H9 (cell line): ENCODE measurements around the gene ALOX12B. TPM values are rescaled to one million over a fixed set of nuclear protein-coding genes. Genes with fewer than 3 reads are reported as not detected.

ENCODE experiments used
- DNase-seq: peaks from one replicate; pipeline ENCODE4 v3.0.0-alpha.2; 2017
- H2AFZ ChIP-seq: one replicate; pipeline ENCODE4 v1.6.1; 2013; ENCODE audit warnings: mild to moderate bottlenecking, low read length, control low read depth, moderate library complexity
- H2AK5ac ChIP-seq: 2 replicates; pipeline ENCODE4 v1.6.1; 2013; ENCODE audit warnings: low read length, control low read depth, mixed read lengths; ENCODE audit not compliant: insufficient read length
- H2BK120ac ChIP-seq: one replicate; pipeline ENCODE4 v1.6.1; 2013; ENCODE audit warnings: low read depth, mild to moderate bottlenecking, low read length, control low read depth, inconsistent platforms; ENCODE audit not compliant: poor library complexity, severe bottlenecking
- H2BK12ac ChIP-seq: 2 replicates; pipeline ENCODE4 v1.6.1; 2013; ENCODE audit warnings: low read length, control low read depth, mixed read lengths, low read depth; ENCODE audit not compliant: insufficient read length
- H2BK15ac ChIP-seq: 2 replicates; pipeline ENCODE4 v1.6.1; 2013; ENCODE audit warnings: low read depth, low read length, control low read depth
- H2BK20ac ChIP-seq: one replicate; pipeline ENCODE4 v1.6.1; 2013; ENCODE audit warnings: low read depth, mild to moderate bottlenecking, low read length, control low read depth, inconsistent platforms; ENCODE audit not compliant: poor library complexity, severe bottlenecking
- H2BK5ac ChIP-seq: 2 replicates; pipeline ENCODE4 v1.6.1; 2013; ENCODE audit warnings: low read length, control low read depth, mixed read lengths; ENCODE audit not compliant: insufficient read length
- H3K14ac ChIP-seq: 2 replicates; pipeline ENCODE4 v1.6.1; 2013; ENCODE audit warnings: low read length, control low read depth; ENCODE audit not compliant: insufficient read depth
- H3K18ac ChIP-seq: 2 replicates; pipeline ENCODE4 v1.6.1; 2013; ENCODE audit warnings: low read depth, mild to moderate bottlenecking, mixed read lengths, low read length, control low read depth; ENCODE audit not compliant: insufficient read length
- H3K23ac ChIP-seq: 2 replicates; pipeline ENCODE4 v1.6.1; 2013; ENCODE audit warnings: low read length, control low read depth, mixed read lengths, low read depth; ENCODE audit not compliant: insufficient read length
- H3K23me2 ChIP-seq: 2 replicates; pipeline ENCODE4 v1.6.1; 2013; ENCODE audit warnings: low read depth, mild to moderate bottlenecking, mixed read lengths, low read length, control low read depth; ENCODE audit not compliant: insufficient read length, poor library complexity, severe bottlenecking
- H3K27ac ChIP-seq: 2 replicates; pipeline ENCODE4 v1.5.1; 2013; ENCODE audit warnings: low read length, control low read depth, mixed read lengths, low read depth; ENCODE audit not compliant: insufficient read length
- H3K27me3 ChIP-seq: 2 replicates; pipeline ENCODE4 v1.6.1; 2013; ENCODE audit warnings: low read length, control low read depth, inconsistent platforms; ENCODE audit not compliant: insufficient read depth
- H3K4ac ChIP-seq: 2 replicates; pipeline ENCODE4 v1.6.1; 2013; ENCODE audit warnings: low read depth, mild to moderate bottlenecking, control low read depth, inconsistent platforms, low read length, moderate library complexity
- H3K4me1 ChIP-seq: 2 replicates; pipeline ENCODE4 v1.6.1; 2013; ENCODE audit warnings: low read length, control low read depth, inconsistent platforms; ENCODE audit not compliant: insufficient read depth
- H3K4me2 ChIP-seq: 2 replicates; pipeline ENCODE4 v1.6.1; 2013; ENCODE audit warnings: low read length, control low read depth, mixed read lengths; ENCODE audit not compliant: insufficient read length, insufficient read depth
- H3K56ac ChIP-seq: 2 replicates; pipeline ENCODE4 v1.6.1; 2013; ENCODE audit warnings: low read depth, mild to moderate bottlenecking, mixed read lengths, low read length, control low read depth; ENCODE audit not compliant: insufficient read length
- H3K79me1 ChIP-seq: 2 replicates; pipeline ENCODE4 v1.6.1; 2013; ENCODE audit warnings: low read depth, mild to moderate bottlenecking, moderate library complexity, low read length, control low read depth, inconsistent platforms; ENCODE audit not compliant: insufficient read depth, poor library complexity, severe bottlenecking
- H3K79me2 ChIP-seq: 2 replicates; pipeline ENCODE4 v1.6.1; 2013; ENCODE audit warnings: low read length, control low read depth, inconsistent platforms; ENCODE audit not compliant: insufficient read depth
- H3K9ac ChIP-seq: 2 replicates; pipeline ENCODE4 v1.6.1; 2013; ENCODE audit warnings: low read length, control low read depth, mixed read lengths; ENCODE audit not compliant: insufficient read length; ENCODE audit errors: extremely low read depth
- H3K9me3 ChIP-seq: one replicate; pipeline ENCODE4 v1.6.1; 2013; ENCODE audit warnings: low read depth, low read length, inconsistent platforms; ENCODE audit not compliant: control insufficient read depth
- H3T11ph ChIP-seq: one replicate; pipeline ENCODE4 v1.6.1; 2013; ENCODE audit warnings: mild to moderate bottlenecking, low read length, control low read depth, inconsistent platforms
- H4K20me1 ChIP-seq: one replicate; pipeline ENCODE4 v1.6.1; 2013; ENCODE audit not compliant: control insufficient read depth, insufficient read length, insufficient read depth
- H4K5ac ChIP-seq: 2 replicates; pipeline ENCODE4 v1.6.1; 2013; ENCODE audit warnings: low read depth, mild to moderate bottlenecking, mixed read lengths, low read length, control low read depth; ENCODE audit not compliant: insufficient read length
- H4K8ac ChIP-seq: replicated peaks from 2 replicates; pipeline ENCODE4 v1.6.1; 2013; ENCODE audit warnings: low read length, control low read depth, mixed read lengths, low read depth; ENCODE audit not compliant: insufficient read length
- H4K91ac ChIP-seq: 2 replicates; pipeline ENCODE4 v1.6.1; 2013; ENCODE audit warnings: low read depth, mild to moderate bottlenecking, moderate library complexity, mixed read lengths, low read length, control low read depth; ENCODE audit not compliant: insufficient read length
- H3K27ac Mint-ChIP-seq, 3 experiments: 2 replicates in 2 of 3; 3 replicates in 1 of 3; pipeline ENCODE4 v1.8.0; 2020 to 2021; ENCODE audit warnings: mixed read lengths in 3 of 3, mild to moderate bottlenecking in 1 of 3, moderate library complexity in 1 of 3
- H3K27me3 Mint-ChIP-seq: 2 replicates; pipeline ENCODE4 v1.8.0; 2021; ENCODE audit warnings: low read depth, mild to moderate bottlenecking, moderate library complexity, mixed read lengths
- H3K36me3 Mint-ChIP-seq, 3 experiments: 2 replicates in 2 of 3; 3 replicates in 1 of 3; pipeline ENCODE4 v1.8.0; 2020 to 2021; ENCODE audit warnings: low read depth in 3 of 3, mixed read lengths in 3 of 3; ENCODE audit not compliant: insufficient read depth in 1 of 3
- H3K4me1 Mint-ChIP-seq, 2 experiments: 2 replicates each; pipeline ENCODE4 v1.8.0; 2020; ENCODE audit warnings: mixed read lengths in 2 of 2
- H3K4me3 Mint-ChIP-seq, 2 experiments: 2 replicates in 1 of 2; 3 replicates in 1 of 2; pipeline ENCODE4 v1.8.0; 2020 to 2021; ENCODE audit warnings: mild to moderate bottlenecking in 2 of 2, mixed read lengths in 2 of 2, moderate library complexity in 1 of 2
- H3K9me3 Mint-ChIP-seq, 2 experiments: 2 replicates in 1 of 2; 3 replicates in 1 of 2; pipeline ENCODE4 v1.8.0; 2020; ENCODE audit warnings: mild to moderate bottlenecking in 2 of 2, mixed read lengths in 2 of 2, moderate library complexity in 1 of 2
- CTCF ChIP-seq: fragments of 200-600 bp; sonication (generic); conservative IDR thresholded peaks from 3 replicates; pipeline ENCODE4 v1.8.0; 2021; ENCODE audit warnings: antibody characterized with exemption, mild to moderate bottlenecking
- WGBS: extraction: QIAGEN DNeasy Blood & Tissue Kit; methylation state at CpG from one replicate; pipeline ENCODE4 v1.1.7; 2013; ENCODE audit warnings: missing lambda C conversion rate, low lambda C conversion rate, mixed read lengths; ENCODE audit not compliant: insufficient read length; ENCODE audit errors: extremely low coverage; 5-methylcytosine and 5-hydroxymethylcytosine counted together
- total RNA-seq: library from RNA; stranded (reverse); gene quantifications from 2 replicates; pipeline ENCODE4 v1.2.1, GENCODE V29; 2021

Gene ALOX12B
- total RNA-seq, 1 experiment from 2014 or later: 1.2 TPM

GRCh38 chr17:8072729-8073461 lies 14.6 kb downstream of the ALOX12B start:
- Histone ChIP-seq H3K56ac (no peak overlapping the region), H4K20me1 (no peaks in the 10 kb centered on the region), H2BK5ac (no peak overlapping the region), H3K18ac (peak overlapping the region; percentile 49), H3K79me1 (no peaks in the 10 kb centered on the region), H2BK15ac (no peak overlapping the region), H4K91ac (no peak overlapping the region), H3K4ac (no peak overlapping the region), H3K9ac (no peak overlapping the region), H3K27ac (no peak overlapping the region), H2BK120ac (no peak overlapping the region), H3K4me2 (peak overlapping the region; percentile 74), H3K9me3 (no peaks in the 10 kb centered on the region), H3K23me2 (peaks cover 17% of the 10 kb centered on the region), H2AK5ac (no peak overlapping the region), H3K4me1 (no peaks in the 10 kb centered on the region), H2BK12ac (no peak overlapping the region), H4K8ac (no peak overlapping the region), H3K14ac (no peak overlapping the region), H4K5ac (no peak overlapping the region), H2AFZ (no peak overlapping the region), H3K23ac (no peak overlapping the region), H3K27me3 (peaks cover 46% of the 10 kb centered on the region), H3K79me2 (no peaks in the 10 kb centered on the region), H3T11ph (no peak overlapping the region), H2BK20ac (no peak overlapping the region)
- peak; percentile 61 for DNase-seq
- Mint-ChIP-seq H3K4me1 (peaks cover 24 to 29% of the 10 kb centered on the region in 2 experiments), H3K27ac (no peak overlapping the region), H3K27me3 (peaks cover 99% of the 10 kb centered on the region), H3K4me3 (peak overlapping the region; percentile 54 to 87), H3K36me3 (peaks cover 0 to 2% (median 0%) of the 10 kb centered on the region in 3 experiments; a peak in 2 of 7 replicates), H3K9me3 (peaks cover 0 to 3% of the 10 kb centered on the region in 2 experiments; a peak in 3 of 5 replicates)
- no peak for TF ChIP-seq CTCF
- no CpG with 5 or more reads among the region's 40 CpGs for WGBS
